Measurements from ENCODE around the gene ASB15. TPM values are rescaled to one million over a fixed set of nuclear protein-coding genes. Genes with fewer than 3 reads are reported as not detected.

Gene ASB15
- polyA plus RNA-seq, 1 donor from 2014 or later = not detected

- Histone ChIP-seq H3K4me3 (ENCODE audit: low read length) (no peak overlapping the region), H3K9me2 (ENCODE audit: insufficient read depth, low read length) (no peaks in the 10 kb centered on the region), H3K9ac (ENCODE audit: low read length) (no peak overlapping the region), H3F3A (ENCODE audit: insufficient read depth, low read length, poor library complexity, severe bottlenecking) (no peaks in the 10 kb centered on the region), H3K4me2 (ENCODE audit: low read length) (no peak overlapping the region), H4K20me1 (ENCODE audit: insufficient read depth) (no peaks in the 10 kb centered on the region), H3K36me3 (ENCODE audit: insufficient read depth, low read length) (no peaks in the 10 kb centered on the region), H2AFZ (ENCODE audit: low read depth, low read length) (no peak overlapping the region), H3K27ac (ENCODE audit: low read length) (no peak overlapping the region), H3K9me3 (ENCODE audit: low read length) (no peaks in the 10 kb centered on the region), H3K27me3 (ENCODE audit: insufficient read depth, low read depth, low read length) (no peaks in the 10 kb centered on the region), H3K79me2 (replicated peaks; ENCODE audit: insufficient read depth, low read length) (no peaks in the 10 kb centered on the region)
- no peak for TF ChIP-seq RAD21 (conservative IDR thresholded peaks at IDR 0.05)
- no peak for TF ChIP-seq SMC3 (conservative IDR thresholded peaks at IDR 0.05; ENCODE audit: poor library complexity)
- TF ChIP-seq REST (IDR thresholded peaks at IDR 0.05; ENCODE audit: borderline replicate concordance) = no peak
- no peak for TF ChIP-seq CTCF (IDR thresholded peaks at IDR 0.05; ENCODE audit: poor library complexity, severe bottlenecking)
- TF ChIP-seq TAF1 (IDR thresholded peaks at IDR 0.05; ENCODE audit: low read depth) = no peak
- no peak for TF ChIP-seq EP300 (conservative IDR thresholded peaks at IDR 0.05; ENCODE audit: poor library complexity, severe bottlenecking)
- no peak for TF ChIP-seq EZH2 (IDR thresholded peaks at IDR 0.05; ENCODE audit: borderline replicate concordance, insufficient read depth, low read length, poor library complexity, severe bottlenecking)
- no peak for TF ChIP-seq MXI1 (conservative IDR thresholded peaks at IDR 0.05; ENCODE audit: poor library complexity, severe bottlenecking)
- TF ChIP-seq POLR2AphosphoS5 (IDR thresholded peaks at IDR 0.05) = no peak
Observed at GRCh38 chr7:123573341-123573740, 28.3 kb upstream of the ASB15 start.

GRCh38 chr7:123573896-123574467 lies 27.6 kb upstream of the ASB15 start:
- Histone ChIP-seq H3K4me3 (ENCODE audit: low read length) (no peak overlapping the region), H3K4me2 (ENCODE audit: low read length) (no peak overlapping the region), H3K9ac (ENCODE audit: low read length) (no peak overlapping the region), H3K27me3 (ENCODE audit: insufficient read depth, low read depth, low read length) (no peaks in the 10 kb centered on the region), H3F3A (ENCODE audit: insufficient read depth, low read length, poor library complexity, severe bottlenecking) (no peaks in the 10 kb centered on the region), H3K36me3 (ENCODE audit: insufficient read depth, low read length) (no peaks in the 10 kb centered on the region), H3K9me3 (ENCODE audit: low read length) (no peaks in the 10 kb centered on the region), H4K20me1 (ENCODE audit: insufficient read depth) (no peaks in the 10 kb centered on the region), H3K79me2 (replicated peaks; ENCODE audit: insufficient read depth, low read length) (no peaks in the 10 kb centered on the region), H3K9me2 (ENCODE audit: insufficient read depth, low read length) (no peaks in the 10 kb centered on the region), H2AFZ (ENCODE audit: low read depth, low read length) (no peak overlapping the region), H3K27ac (ENCODE audit: low read length) (no peak overlapping the region)
- no peak for TF ChIP-seq POLR2AphosphoS5 (IDR thresholded peaks at IDR 0.05)
- no peak for TF ChIP-seq RAD21 (conservative IDR thresholded peaks at IDR 0.05)
- no peak for TF ChIP-seq SMC3 (conservative IDR thresholded peaks at IDR 0.05; ENCODE audit: poor library complexity)
- TF ChIP-seq MXI1 (conservative IDR thresholded peaks at IDR 0.05; ENCODE audit: poor library complexity, severe bottlenecking) = no peak
- TF ChIP-seq EZH2 (IDR thresholded peaks at IDR 0.05; ENCODE audit: borderline replicate concordance, insufficient read depth, low read length, poor library complexity, severe bottlenecking) = no peak
- no peak for TF ChIP-seq CTCF (IDR thresholded peaks at IDR 0.05; ENCODE audit: poor library complexity, severe bottlenecking)
- TF ChIP-seq TAF1 (IDR thresholded peaks at IDR 0.05; ENCODE audit: low read depth) = no peak
- no peak for TF ChIP-seq EP300 (conservative IDR thresholded peaks at IDR 0.05; ENCODE audit: poor library complexity, severe bottlenecking)
- no peak for TF ChIP-seq REST (IDR thresholded peaks at IDR 0.05; ENCODE audit: borderline replicate concordance)

Data from neural cell (in vitro differentiated cells).